ENCODE data around the gene B4GAT1. TPM values are rescaled to one million over a fixed set of nuclear protein-coding genes. Genes with fewer than 3 reads are reported as not detected.

B4GAT1 gene
- total and polyA plus RNA-seq, 9 of the 15 experiments (the other 6 are each of a cell fraction or from before 2014, with no cell fraction given) = 0.86 to 9.5 (median 3.8) TPM

DNA sequence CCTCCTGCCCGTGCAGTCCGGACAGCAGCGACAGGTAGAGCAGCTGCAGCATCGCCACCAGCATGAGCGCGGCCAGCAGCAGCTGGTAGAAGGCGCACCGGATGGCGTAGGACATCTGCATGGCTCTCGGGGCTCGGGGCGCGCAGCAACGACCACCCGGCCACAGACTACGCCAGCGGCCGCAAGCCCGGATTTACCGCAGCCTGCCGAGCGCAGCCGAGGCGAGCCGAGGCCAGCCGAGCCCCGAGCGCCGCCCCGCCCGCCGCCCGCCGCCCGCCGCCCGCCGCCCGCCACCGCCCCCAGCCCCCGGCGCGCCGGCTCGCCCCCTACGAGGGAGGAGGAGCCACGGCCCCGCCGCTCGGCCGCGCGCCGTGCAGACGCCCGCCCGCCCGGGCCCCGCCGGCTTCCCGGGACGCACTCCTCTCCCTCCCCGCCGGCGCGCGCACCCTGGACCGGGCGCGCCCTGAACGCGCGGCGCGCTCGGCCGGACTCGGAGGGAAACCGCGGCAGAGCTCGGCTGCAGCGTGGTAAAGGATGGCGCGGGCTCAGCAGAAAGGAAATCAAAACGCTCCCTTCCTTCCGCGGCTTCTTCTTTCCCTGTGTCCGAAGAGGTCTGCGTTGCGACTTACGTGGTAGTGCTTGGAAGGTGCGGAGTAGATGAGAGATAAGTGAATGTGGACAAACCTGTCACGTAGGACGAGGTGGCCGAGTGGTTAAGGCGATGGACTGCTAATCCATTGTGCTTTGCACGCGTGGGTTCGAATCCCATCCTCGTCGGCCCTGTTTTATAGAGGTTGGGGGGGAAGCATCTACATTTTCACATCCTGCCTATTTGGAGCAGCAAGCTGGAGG, at the start of gene B4GAT1 (continued):
- TF ChIP-seq, protein P1, sequence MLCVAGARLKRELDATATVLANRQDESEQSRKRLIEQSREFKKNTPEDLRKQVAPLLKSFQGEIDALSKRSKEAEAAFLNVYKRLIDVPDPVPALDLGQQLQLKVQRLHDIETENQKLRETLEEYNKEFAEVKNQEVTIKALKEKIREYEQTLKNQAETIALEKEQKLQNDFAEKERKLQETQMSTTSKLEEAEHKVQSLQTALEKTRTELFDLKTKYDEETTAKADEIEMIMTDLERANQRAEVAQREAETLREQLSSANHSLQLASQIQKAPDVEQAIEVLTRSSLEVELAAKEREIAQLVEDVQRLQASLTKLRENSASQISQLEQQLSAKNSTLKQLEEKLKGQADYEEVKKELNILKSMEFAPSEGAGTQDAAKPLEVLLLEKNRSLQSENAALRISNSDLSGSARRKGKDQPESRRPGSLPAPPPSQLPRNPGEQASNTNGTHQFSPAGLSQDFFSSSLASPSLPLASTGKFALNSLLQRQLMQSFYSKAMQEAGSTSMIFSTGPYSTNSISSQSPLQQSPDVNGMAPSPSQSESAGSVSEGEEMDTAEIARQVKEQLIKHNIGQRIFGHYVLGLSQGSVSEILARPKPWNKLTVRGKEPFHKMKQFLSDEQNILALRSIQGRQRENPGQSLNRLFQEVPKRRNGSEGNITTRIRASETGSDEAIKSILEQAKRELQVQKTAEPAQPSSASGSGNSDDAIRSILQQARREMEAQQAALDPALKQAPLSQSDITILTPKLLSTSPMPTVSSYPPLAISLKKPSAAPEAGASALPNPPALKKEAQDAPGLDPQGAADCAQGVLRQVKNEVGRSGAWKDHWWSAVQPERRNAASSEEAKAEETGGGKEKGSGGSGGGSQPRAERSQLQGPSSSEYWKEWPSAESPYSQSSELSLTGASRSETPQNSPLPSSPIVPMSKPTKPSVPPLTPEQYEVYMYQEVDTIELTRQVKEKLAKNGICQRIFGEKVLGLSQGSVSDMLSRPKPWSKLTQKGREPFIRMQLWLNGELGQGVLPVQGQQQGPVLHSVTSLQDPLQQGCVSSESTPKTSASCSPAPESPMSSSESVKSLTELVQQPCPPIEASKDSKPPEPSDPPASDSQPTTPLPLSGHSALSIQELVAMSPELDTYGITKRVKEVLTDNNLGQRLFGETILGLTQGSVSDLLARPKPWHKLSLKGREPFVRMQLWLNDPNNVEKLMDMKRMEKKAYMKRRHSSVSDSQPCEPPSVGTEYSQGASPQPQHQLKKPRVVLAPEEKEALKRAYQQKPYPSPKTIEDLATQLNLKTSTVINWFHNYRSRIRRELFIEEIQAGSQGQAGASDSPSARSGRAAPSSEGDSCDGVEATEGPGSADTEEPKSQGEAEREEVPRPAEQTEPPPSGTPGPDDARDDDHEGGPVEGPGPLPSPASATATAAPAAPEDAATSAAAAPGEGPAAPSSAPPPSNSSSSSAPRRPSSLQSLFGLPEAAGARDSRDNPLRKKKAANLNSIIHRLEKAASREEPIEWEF (CRISPR knock-in tag; IDR thresholded peaks at IDR 0.05) = no peak
- TF ChIP-seq FUS (optimal IDR thresholded peaks at IDR 0.05; ENCODE audit: low read depth, low read length) = no peak
- no peak for TF ChIP-seq DDX20 (tag; IDR thresholded peaks at IDR 0.05; ENCODE audit: low read depth)
- TF ChIP-seq KAT8 (IDR thresholded peaks at IDR 0.05; ENCODE audit: low read depth) = no peak
- no peak for TF ChIP-seq ILK (tag; IDR thresholded peaks at IDR 0.05; ENCODE audit: borderline replicate concordance, low read depth)
- TF ChIP-seq, protein P2, sequence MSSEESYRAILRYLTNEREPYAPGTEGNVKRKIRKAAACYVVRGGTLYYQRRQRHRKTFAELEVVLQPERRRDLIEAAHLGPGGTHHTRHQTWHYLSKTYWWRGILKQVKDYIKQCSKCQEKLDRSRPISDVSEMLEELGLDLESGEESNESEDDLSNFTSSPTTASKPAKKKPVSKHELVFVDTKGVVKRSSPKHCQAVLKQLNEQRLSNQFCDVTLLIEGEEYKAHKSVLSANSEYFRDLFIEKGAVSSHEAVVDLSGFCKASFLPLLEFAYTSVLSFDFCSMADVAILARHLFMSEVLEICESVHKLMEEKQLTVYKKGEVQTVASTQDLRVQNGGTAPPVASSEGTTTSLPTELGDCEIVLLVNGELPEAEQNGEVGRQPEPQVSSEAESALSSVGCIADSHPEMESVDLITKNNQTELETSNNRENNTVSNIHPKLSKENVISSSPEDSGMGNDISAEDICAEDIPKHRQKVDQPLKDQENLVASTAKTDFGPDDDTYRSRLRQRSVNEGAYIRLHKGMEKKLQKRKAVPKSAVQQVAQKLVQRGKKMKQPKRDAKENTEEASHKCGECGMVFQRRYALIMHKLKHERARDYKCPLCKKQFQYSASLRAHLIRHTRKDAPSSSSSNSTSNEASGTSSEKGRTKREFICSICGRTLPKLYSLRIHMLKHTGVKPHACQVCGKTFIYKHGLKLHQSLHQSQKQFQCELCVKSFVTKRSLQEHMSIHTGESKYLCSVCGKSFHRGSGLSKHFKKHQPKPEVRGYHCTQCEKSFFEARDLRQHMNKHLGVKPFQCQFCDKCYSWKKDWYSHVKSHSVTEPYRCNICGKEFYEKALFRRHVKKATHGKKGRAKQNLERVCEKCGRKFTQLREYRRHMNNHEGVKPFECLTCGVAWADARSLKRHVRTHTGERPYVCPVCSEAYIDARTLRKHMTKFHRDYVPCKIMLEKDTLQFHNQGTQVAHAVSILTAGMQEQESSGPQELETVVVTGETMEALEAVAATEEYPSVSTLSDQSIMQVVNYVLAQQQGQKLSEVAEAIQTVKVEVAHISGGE (CRISPR knock-in tag; IDR thresholded peaks at IDR 0.05) = no peak
- TF ChIP-seq XRCC4 (IDR thresholded peaks at IDR 0.05; ENCODE audit: extremely low read depth, insufficient read depth, insufficient read length) = no peak
- TF ChIP-seq YBX1 (IDR thresholded peaks at IDR 0.05) = no peak
- TF ChIP-seq, protein P3, sequence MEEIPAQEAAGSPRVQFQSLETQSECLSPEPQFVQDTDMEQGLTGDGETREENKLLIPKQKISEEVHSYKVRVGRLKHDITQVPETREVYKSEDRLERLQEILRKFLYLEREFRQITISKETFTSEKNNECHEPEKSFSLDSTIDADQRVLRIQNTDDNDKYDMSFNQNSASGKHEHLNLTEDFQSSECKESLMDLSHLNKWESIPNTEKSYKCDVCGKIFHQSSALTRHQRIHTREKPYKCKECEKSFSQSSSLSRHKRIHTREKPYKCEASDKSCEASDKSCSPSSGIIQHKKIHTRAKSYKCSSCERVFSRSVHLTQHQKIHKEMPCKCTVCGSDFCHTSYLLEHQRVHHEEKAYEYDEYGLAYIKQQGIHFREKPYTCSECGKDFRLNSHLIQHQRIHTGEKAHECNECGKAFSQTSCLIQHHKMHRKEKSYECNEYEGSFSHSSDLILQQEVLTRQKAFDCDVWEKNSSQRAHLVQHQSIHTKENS (CRISPR knock-in tag; IDR thresholded peaks at IDR 0.05) = no peak
- no peak for TF ChIP-seq DNMT1 (IDR thresholded peaks at IDR 0.05)
- no peak for TF ChIP-seq ASH1L (IDR thresholded peaks at IDR 0.05; ENCODE audit: borderline replicate concordance, low read depth, partially characterized antibody)
- TF ChIP-seq KDM5B (IDR thresholded peaks at IDR 0.05; ENCODE audit: insufficient replicate concordance, low read depth, low read length) = peak; percentile 81
- no peak for TF ChIP-seq THRAP3 (IDR thresholded peaks at IDR 0.05; ENCODE audit: borderline replicate concordance)
- TF ChIP-seq ZNF589 (CRISPR knock-in tag; IDR thresholded peaks at IDR 0.05; ENCODE audit: low read depth) = no peak
- no peak for TF ChIP-seq MAFF (IDR thresholded peaks at IDR 0.05; ENCODE audit: low read length)
- TF ChIP-seq RBM14 (IDR thresholded peaks at IDR 0.05; ENCODE audit: borderline replicate concordance, insufficient read depth, low read depth, low read length) = no peak
- TF ChIP-seq ZNF695 (CRISPR knock-in tag; IDR thresholded peaks at IDR 0.05) = no peak
